Thoracic aorta (tissue), 2 donors: Measurements from ENCODE around the gene GID8. TPM values are rescaled to one million over a fixed set of nuclear protein-coding genes. Genes with fewer than 3 reads are reported as not detected.
A peak's percentile ranks its signal among the peaks of the same experiment; 100 is the strongest.

Experiments used
- ATAC-seq: fragments of 150-250 bp; one replicate; pipeline ENCODE4 v1.8.0; 2017; ENCODE audit warnings: low read depth; ENCODE audit not compliant: insufficient number of reproducible peaks, low FRiP score
- DNase-seq: peaks from one replicate; pipeline ENCODE4 v3.0.0-alpha.2; 2020; ENCODE audit warnings: low spot score
- H3K27ac ChIP-seq, 2 donors: fragments of 200-600 bp; sonication (generic); 1 replicate in 1 of 2; 2 replicates in 1 of 2; pipeline ENCODE4 v1.5.1; 2016; ENCODE audit warnings: mild to moderate bottlenecking in 2 of 2, moderate library complexity in 2 of 2
- H3K27me3 ChIP-seq: fragments of 200-600 bp; sonication (generic); replicated peaks from 2 replicates; pipeline ENCODE4 v1.6.0; 2016; ENCODE audit warnings: mild to moderate bottlenecking; ENCODE audit not compliant: insufficient read depth
- H3K36me3 ChIP-seq: fragments of 200-600 bp; sonication (generic); one replicate; pipeline ENCODE4 v1.5.1; 2016
- H3K4me1 ChIP-seq, 2 donors: fragments of 200-600 bp; sonication (generic); 1 replicate in 1 of 2; 2 replicates in 1 of 2; pipeline versions ENCODE4 v1.5.1 to v1.6.0; 2016; ENCODE audit warnings: low read depth in 2 of 2, mild to moderate bottlenecking in 1 of 2; ENCODE audit not compliant: control insufficient read depth in 1 of 2
- H3K4me3 ChIP-seq: fragments of 200-600 bp; sonication (generic); 2 replicates; pipeline ENCODE4 v1.5.1; 2016; ENCODE audit warnings: mild to moderate bottlenecking
- H3K9me3 ChIP-seq: fragments of 200-600 bp; sonication (generic); 2 replicates; pipeline ENCODE4 v1.5.1; 2016
- CTCF ChIP-seq: fragments of 200-600 bp; sonication (generic); IDR thresholded peaks from one replicate; pipeline ENCODE4 v1.5.1; 2019; ENCODE audit warnings: antibody characterized with exemption
- total RNA-seq, 2 donors: library from RNA; depleted of rRNA; stranded (reverse); fragments of >200 nt; gene quantifications; one replicate each; pipeline versions ENCODE4 v1.1.0 to v1.2.3, GENCODE V29; 2016

GID8 gene
- total RNA-seq, 2 donors from 2014 or later = 29.1 to 30.3 TPM

- DNase-seq = no peak
- H3K9me3 ChIP-seq = no peaks in the 10 kb centered on the region
Measured at GRCh38 chr20:62899633-62900051, 38.3 kb upstream of the GID8 start.

GRCh38 chr20:62900052-62900691 lies 37.8 kb upstream of the GID8 start:
- no peak for DNase-seq
- H3K27ac ChIP-seq = no peak overlapping the region

More at GRCh38 chr20:62899633-62900051, 38.3 kb upstream of the GID8 start:
- TF ChIP-seq CTCF = no peak
- H3K4me3 ChIP-seq = no peak overlapping the region
- H3K27ac ChIP-seq = no peak overlapping the region
- peaks cover 20 to 36% of the 10 kb centered on the region in 2 donors for H3K4me1 ChIP-seq
- H3K27me3 ChIP-seq = no peaks in the 10 kb centered on the region
- ATAC-seq = no peak
- peaks cover 32% of the 10 kb centered on the region for H3K36me3 ChIP-seq

GRCh38 chr20:62900692-62901584 lies 37.0 kb upstream of the GID8 start:
- H3K27me3 ChIP-seq = no peaks in the 10 kb centered on the region
- no peaks in the 10 kb centered on the region for H3K9me3 ChIP-seq
- H3K4me1 ChIP-seq = peaks cover 20 to 36% of the 10 kb centered on the region in 2 donors
- ATAC-seq (no peak), DNase-seq (no peak)
- H3K4me3 ChIP-seq = no peak overlapping the region
- peaks cover 35% of the 10 kb centered on the region for H3K36me3 ChIP-seq
- no peak overlapping the region for H3K27ac ChIP-seq
- no peak for TF ChIP-seq CTCF

More at GRCh38 chr20:62900052-62900691, 37.8 kb upstream of the GID8 start:
- peaks cover 34% of the 10 kb centered on the region for H3K36me3 ChIP-seq
- peaks cover 20 to 36% of the 10 kb centered on the region in 2 donors for H3K4me1 ChIP-seq
- H3K27me3 ChIP-seq = no peaks in the 10 kb centered on the region
- no peaks in the 10 kb centered on the region for H3K9me3 ChIP-seq
- ATAC-seq = peak; percentile 60
- peak overlapping the region; percentile 8 for H3K4me3 ChIP-seq
- peak; percentile 92 for TF ChIP-seq CTCF

- Histone ChIP-seq H3K9me3 (no peaks in the 10 kb centered on the region), H3K4me1 (peaks cover 20 to 36% of the 10 kb centered on the region in 2 donors), H3K36me3 (peaks cover 42% of the 10 kb centered on the region), H3K27ac (no peak overlapping the region), H3K27me3 (no peaks in the 10 kb centered on the region), H3K4me3 (no peak overlapping the region)
- TF ChIP-seq CTCF = no peak
- no peak for ATAC-seq
- no peak for DNase-seq
Measured at GRCh38 chr20:62901891-62902290, 36.1 kb upstream of the GID8 start.

GRCh38 chr20:62902926-62903615 lies 34.9 kb upstream of the GID8 start:
- H3K9me3 ChIP-seq = no peaks in the 10 kb centered on the region
- TF ChIP-seq CTCF = no peak
- no peak overlapping the region for H3K4me3 ChIP-seq
- H3K36me3 ChIP-seq = peaks cover 54% of the 10 kb centered on the region
- H3K27ac ChIP-seq = no peak overlapping the region
- H3K4me1 ChIP-seq = peaks cover 22 to 38% of the 10 kb centered on the region in 2 donors
- H3K27me3 ChIP-seq = no peaks in the 10 kb centered on the region
- DNase-seq (no peak), ATAC-seq (no peak)
